ENCODE measurements around the gene ADI1.

The ADI1 gene

DNA sequence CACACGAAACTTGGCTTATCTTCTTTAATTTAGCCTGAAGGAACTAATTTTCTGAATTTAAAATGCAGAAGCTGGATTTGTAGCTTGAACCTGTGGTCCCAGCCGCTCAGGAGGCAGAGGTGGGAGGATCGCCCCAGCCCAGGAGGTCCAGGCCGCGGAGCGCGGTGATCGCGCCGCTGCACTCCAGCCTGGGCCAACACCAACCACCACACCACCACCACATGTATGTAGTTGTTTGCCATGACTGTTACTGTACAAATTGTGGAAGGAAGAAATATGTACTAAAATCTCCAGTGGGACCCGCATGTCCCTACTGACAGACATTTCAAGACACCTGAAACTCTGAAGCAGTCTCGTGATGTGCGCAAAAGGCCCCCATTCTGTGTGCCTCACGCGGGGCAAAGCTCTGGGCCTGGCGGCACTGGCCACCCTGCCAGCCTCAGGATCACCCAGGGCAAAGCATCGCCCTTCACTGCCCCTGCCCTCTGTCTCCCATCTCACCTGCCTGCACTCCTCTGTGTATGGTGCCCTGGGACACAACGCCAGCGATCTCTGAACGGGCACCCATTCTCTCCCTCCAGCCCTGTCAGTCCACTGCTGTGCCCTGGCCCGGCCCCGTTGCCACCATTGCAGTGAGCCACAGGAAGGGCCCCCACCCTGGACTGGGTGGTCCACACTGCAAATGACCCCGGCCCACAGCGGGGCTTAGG lies 10.1 kb upstream of the ADI1 start:
- DNase-seq (ENCODE audit: low read depth), result no peak
- no peak for TF ChIP-seq CTCF (conservative IDR thresholded peaks at IDR 0.05; ENCODE audit: low read length)
- H3K4me3 ChIP-seq (ENCODE audit: low read length), result no peak overlapping the region

GRCh38 chr2:3527886-3528785 lies 8.8 kb upstream of the ADI1 start:
- TF ChIP-seq CTCF (conservative IDR thresholded peaks at IDR 0.05; ENCODE audit: low read length), result no peak
- DNase-seq (ENCODE audit: low read depth), result no peak
- no peak overlapping the region for H3K4me3 ChIP-seq (ENCODE audit: low read length)

DNA sequence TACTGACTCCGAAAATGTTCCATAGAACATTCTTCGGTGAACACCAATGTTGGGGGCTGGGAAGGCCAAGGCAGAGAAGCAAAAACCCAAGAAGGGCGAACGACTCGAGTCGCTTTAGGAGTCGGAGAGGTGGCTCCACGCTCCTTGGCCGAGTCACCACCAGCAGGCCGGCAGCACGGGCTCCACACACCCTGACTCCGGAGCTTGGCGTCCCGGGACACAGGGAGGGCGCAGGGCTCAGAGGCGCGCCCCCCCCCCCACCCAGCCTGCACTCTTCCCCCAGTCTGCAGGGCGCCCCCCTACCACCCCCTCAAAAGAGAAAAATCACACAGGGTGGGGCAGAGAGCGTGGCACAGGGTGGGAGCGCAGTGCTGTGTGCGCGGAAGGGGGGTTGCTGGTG lies 7.5 kb upstream of the ADI1 start:
- H3K4me3 ChIP-seq (ENCODE audit: low read length), result no peak overlapping the region
- no peak for DNase-seq (ENCODE audit: low read depth)
- no peak for TF ChIP-seq CTCF (conservative IDR thresholded peaks at IDR 0.05; ENCODE audit: low read length)

GRCh38 chr2:3523551-3524041 lies 4.3 kb upstream of the ADI1 start:
- TF ChIP-seq CTCF (conservative IDR thresholded peaks at IDR 0.05; ENCODE audit: low read length), result no peak
- DNase-seq (ENCODE audit: low read depth), result peak; percentile 56
- no peak overlapping the region for H3K4me3 ChIP-seq (ENCODE audit: low read length)

GRCh38 chr2:3522961-3523421 lies 3.7 kb upstream of the ADI1 start:
- no peak for TF ChIP-seq CTCF (conservative IDR thresholded peaks at IDR 0.05; ENCODE audit: low read length)
- 0 out of 2 replicates have a peak overlapping the region, but pooled peaks have one; percentile 7 for H3K4me3 ChIP-seq (ENCODE audit: low read length)
- peak; percentile 87 for DNase-seq (ENCODE audit: low read depth)

DNA sequence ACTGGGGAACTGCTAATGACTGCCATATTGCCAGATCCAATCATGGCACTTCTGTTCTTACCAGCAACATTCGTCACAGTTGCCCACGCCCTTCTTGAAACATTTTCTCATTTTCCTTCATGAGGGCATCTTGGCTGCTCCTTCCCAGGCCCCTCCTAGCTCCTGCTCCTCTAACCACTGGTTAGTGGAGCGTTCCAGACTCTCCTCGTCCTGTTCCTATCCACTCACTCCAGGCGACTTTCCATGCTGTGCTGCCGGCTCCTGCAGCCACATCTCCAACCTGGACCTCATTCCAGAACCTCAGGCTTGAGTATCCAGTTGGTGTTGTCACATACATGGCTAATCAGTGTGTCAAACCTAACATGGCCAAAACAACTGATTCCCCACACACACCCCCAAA lies 1.3 kb upstream of the ADI1 start:
- H3K4me3 ChIP-seq (ENCODE audit: low read length), result no peak overlapping the region
- DNase-seq (ENCODE audit: low read depth), result no peak
- no peak for TF ChIP-seq CTCF (conservative IDR thresholded peaks at IDR 0.05; ENCODE audit: low read length)

All from AG10803 (cell line).